GM10266 (cell line): Measurements from ENCODE around the gene GSTP1.
"Not testable (repeated sequence)": the region's sequence is repeated elsewhere in the genome, so short reads cannot be mapped to it uniquely, and the experiment has no call there.

Experiments used
- DNase-seq: peaks from one replicate; pipeline ENCODE4 v3.0.0; 2012; ENCODE audit errors: extremely low spot score
- CTCF ChIP-seq: IDR thresholded peaks from 2 replicates; pipeline ENCODE4 v1.5.1; 2012; ENCODE audit warnings: mild to moderate bottlenecking, low read depth; ENCODE audit not compliant: control insufficient read depth, insufficient read depth; ENCODE audit errors: missing control alignments

Gene GSTP1

GRCh38 chr11:67582011-67582410 is 1.6 kb upstream of the GSTP1 start:
- no peak for TF ChIP-seq CTCF
- DNase-seq = no peak

- DNase-seq = peak; percentile 55
- TF ChIP-seq CTCF = no peak
Measured at GRCh38 chr11:67584205-67584880, 731 bp downstream of the GSTP1 start.

GRCh38 chr11:67584881-67585873 is 1.6 kb downstream of the GSTP1 start:
- DNase-seq = no peak
- no peak for TF ChIP-seq CTCF

- no peak for DNase-seq
- no peak for TF ChIP-seq CTCF
Measured at GRCh38 chr11:67585911-67586310, 2.3 kb downstream of the GSTP1 start.

GRCh38 chr11:67586568-67587250 is 3.1 kb downstream of the GSTP1 start:
- TF ChIP-seq CTCF = no peak
- DNase-seq = no peak

- no peak for DNase-seq
- no peak for TF ChIP-seq CTCF
Measured at GRCh38 chr11:67588136-67588503, 4.5 kb downstream of the GSTP1 start.

GRCh38 chr11:67588899-67589415 is 5.3 kb downstream of the GSTP1 start:
- DNase-seq = not testable (repeated sequence)
